ENCODE measurements around the gene TMEM59L. TPM values are rescaled to one million over a fixed set of nuclear protein-coding genes. Genes with fewer than 3 reads are reported as not detected.
A peak's percentile ranks its signal among the peaks of the same experiment; 100 is the strongest.

The TMEM59L gene
- total and polyA plus RNA-seq, 9 of the 15 experiments (the other 6 are each of a cell fraction or from before 2014, with no cell fraction given) = 0.37 TPM; not detected in 8

DNA sequence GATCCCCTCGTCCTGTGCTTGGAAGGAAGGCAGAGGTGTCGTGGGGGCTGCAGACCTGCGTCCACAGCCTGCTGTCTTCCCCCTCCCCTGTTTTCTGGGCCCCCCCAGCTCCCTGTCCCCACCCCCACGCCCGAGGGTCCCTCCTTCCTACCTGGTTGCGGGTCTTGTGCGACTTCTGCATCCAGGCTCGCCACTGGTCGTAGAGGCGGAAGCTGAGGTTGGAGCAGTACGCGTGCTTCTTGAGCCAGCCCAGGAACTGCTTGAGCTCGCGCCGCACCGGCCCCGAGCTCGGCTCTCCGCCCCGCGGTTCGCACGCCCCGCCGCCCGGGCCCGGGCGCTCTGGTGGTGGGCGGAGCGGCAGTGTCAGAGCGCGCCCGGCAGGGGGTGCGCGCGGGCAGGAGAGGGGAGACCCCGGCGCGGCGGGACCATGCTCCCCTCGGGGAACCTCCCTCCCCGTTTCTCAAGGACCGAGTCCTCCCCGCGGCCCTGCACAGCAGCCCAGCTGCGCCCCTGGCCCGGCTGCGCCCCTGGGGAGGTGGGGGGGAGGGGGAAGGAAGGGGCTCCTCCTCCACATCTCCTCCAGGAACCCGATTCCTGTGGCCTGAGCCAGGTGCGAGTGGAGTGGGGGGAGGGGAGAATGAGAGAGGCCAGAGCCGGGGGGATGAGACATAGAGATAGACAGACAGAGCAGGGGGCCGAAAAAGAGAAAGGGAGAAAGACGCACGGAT is 18.4 kb upstream of the TMEM59L start (continued):
- TF ChIP-seq E2F8 (IDR thresholded peaks at IDR 0.05; ENCODE audit: low read depth, partially characterized antibody) (no peak), ZNF165 (CRISPR knock-in tag; IDR thresholded peaks at IDR 0.05; ENCODE audit: borderline replicate concordance) (no peak), TRIM28 (IDR thresholded peaks at IDR 0.05) (no peak), ZNF551 (CRISPR knock-in tag; IDR thresholded peaks at IDR 0.05) (no peak), MTA1 (IDR thresholded peaks at IDR 0.05; ENCODE audit: borderline replicate concordance) (no peak), ZNF384 (IDR thresholded peaks at IDR 0.05; ENCODE audit: low read depth, low read length) (no peak), MED1 (CRISPR knock-in tag; IDR thresholded peaks at IDR 0.05; ENCODE audit: borderline replicate concordance) (no peak), SMAD1 (IDR thresholded peaks at IDR 0.05; ENCODE audit: low read depth, low read length, partially characterized antibody) (no peak), IFI16 (CRISPR knock-in tag; IDR thresholded peaks at IDR 0.05) (no peak), CHD2 (IDR thresholded peaks at IDR 0.05; ENCODE audit: low read depth, low read length) (no peak), HLTF (IDR thresholded peaks at IDR 0.05) (no peak), ZNF3 (CRISPR knock-in tag; IDR thresholded peaks at IDR 0.05) (no peak), HDAC3 (IDR thresholded peaks at IDR 0.05; ENCODE audit: borderline replicate concordance, partially characterized antibody) (no peak), EP400 (IDR thresholded peaks at IDR 0.05) (peak; percentile 33; the same call in 1 of the 2 replicates), DACH1 (IDR thresholded peaks at IDR 0.05; ENCODE audit: partially characterized antibody) (no peak), RNF219 (CRISPR knock-in tag; IDR thresholded peaks at IDR 0.05) (no peak)
- TF ChIP-seq, protein P1, sequence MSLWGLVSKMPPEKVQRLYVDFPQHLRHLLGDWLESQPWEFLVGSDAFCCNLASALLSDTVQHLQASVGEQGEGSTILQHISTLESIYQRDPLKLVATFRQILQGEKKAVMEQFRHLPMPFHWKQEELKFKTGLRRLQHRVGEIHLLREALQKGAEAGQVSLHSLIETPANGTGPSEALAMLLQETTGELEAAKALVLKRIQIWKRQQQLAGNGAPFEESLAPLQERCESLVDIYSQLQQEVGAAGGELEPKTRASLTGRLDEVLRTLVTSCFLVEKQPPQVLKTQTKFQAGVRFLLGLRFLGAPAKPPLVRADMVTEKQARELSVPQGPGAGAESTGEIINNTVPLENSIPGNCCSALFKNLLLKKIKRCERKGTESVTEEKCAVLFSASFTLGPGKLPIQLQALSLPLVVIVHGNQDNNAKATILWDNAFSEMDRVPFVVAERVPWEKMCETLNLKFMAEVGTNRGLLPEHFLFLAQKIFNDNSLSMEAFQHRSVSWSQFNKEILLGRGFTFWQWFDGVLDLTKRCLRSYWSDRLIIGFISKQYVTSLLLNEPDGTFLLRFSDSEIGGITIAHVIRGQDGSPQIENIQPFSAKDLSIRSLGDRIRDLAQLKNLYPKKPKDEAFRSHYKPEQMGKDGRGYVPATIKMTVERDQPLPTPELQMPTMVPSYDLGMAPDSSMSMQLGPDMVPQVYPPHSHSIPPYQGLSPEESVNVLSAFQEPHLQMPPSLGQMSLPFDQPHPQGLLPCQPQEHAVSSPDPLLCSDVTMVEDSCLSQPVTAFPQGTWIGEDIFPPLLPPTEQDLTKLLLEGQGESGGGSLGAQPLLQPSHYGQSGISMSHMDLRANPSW (CRISPR knock-in tag; IDR thresholded peaks at IDR 0.05) = no peak
- TF ChIP-seq, protein P2, sequence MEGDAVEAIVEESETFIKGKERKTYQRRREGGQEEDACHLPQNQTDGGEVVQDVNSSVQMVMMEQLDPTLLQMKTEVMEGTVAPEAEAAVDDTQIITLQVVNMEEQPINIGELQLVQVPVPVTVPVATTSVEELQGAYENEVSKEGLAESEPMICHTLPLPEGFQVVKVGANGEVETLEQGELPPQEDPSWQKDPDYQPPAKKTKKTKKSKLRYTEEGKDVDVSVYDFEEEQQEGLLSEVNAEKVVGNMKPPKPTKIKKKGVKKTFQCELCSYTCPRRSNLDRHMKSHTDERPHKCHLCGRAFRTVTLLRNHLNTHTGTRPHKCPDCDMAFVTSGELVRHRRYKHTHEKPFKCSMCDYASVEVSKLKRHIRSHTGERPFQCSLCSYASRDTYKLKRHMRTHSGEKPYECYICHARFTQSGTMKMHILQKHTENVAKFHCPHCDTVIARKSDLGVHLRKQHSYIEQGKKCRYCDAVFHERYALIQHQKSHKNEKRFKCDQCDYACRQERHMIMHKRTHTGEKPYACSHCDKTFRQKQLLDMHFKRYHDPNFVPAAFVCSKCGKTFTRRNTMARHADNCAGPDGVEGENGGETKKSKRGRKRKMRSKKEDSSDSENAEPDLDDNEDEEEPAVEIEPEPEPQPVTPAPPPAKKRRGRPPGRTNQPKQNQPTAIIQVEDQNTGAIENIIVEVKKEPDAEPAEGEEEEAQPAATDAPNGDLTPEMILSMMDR (IDR thresholded peaks at IDR 0.05 in 2 of 3, conservative IDR thresholded peaks at IDR 0.05 in 1 of 3; ENCODE audit: insufficient read depth in 2 of 3, low read depth in 1 of 3, low read length in 3 of 3) = peak; percentile 69 to 92 (median 84)
